Prostate gland (tissue), 2 donors: Measurements from ENCODE around the gene DOCK10.

Experiments used
- CTCF ChIP-seq, 4 experiments: fragments of 200-600 bp in 2 of 4; fragments of 450-650 bp in 2 of 4; sonication (generic) in 2 of 4; IDR thresholded peaks; 1 replicate in 3 of 4; 2 replicates in 1 of 4; pipeline ENCODE4 v1.5.1; 2016 to 2019; ENCODE audit warnings: antibody characterized with exemption in 4 of 4, mild to moderate bottlenecking in 2 of 4, moderate library complexity in 2 of 4
- POLR2A ChIP-seq: fragments of 450-650 bp; IDR thresholded peaks from one replicate; pipeline ENCODE4 v1.6.1; 2016; ENCODE audit warnings: antibody characterized with exemption, mild to moderate bottlenecking
- POLR2AphosphoS5 ChIP-seq: sonication (generic); formaldehyde crosslinking; IDR thresholded peaks from one replicate; pipeline ENCODE4 v1.6.1; 2017; ENCODE audit warnings: antibody characterized with exemption

GRCh38 chr2:224982226-224982625 lies 60.0 kb downstream of the DOCK10 start:
- no peak for TF ChIP-seq CTCF (IDR thresholded peaks at IDR 0.05)
- no peak for TF ChIP-seq POLR2AphosphoS5
- TF ChIP-seq POLR2A = no peak
